Stimulated activated CD4-positive, alpha-beta T cell treated with anti-CD3 and anti-CD28 coated beads, Interleukin-1b, Interleukin-23, amount 100 ng/mL, for 48 hours (primary cell): Measurements from ENCODE around the gene PEPD.

ENCODE experiments used
- DNase-seq: peaks from one replicate; pipeline ENCODE4 v3.0.0-alpha.2; 2020

PEPD gene

DNA sequence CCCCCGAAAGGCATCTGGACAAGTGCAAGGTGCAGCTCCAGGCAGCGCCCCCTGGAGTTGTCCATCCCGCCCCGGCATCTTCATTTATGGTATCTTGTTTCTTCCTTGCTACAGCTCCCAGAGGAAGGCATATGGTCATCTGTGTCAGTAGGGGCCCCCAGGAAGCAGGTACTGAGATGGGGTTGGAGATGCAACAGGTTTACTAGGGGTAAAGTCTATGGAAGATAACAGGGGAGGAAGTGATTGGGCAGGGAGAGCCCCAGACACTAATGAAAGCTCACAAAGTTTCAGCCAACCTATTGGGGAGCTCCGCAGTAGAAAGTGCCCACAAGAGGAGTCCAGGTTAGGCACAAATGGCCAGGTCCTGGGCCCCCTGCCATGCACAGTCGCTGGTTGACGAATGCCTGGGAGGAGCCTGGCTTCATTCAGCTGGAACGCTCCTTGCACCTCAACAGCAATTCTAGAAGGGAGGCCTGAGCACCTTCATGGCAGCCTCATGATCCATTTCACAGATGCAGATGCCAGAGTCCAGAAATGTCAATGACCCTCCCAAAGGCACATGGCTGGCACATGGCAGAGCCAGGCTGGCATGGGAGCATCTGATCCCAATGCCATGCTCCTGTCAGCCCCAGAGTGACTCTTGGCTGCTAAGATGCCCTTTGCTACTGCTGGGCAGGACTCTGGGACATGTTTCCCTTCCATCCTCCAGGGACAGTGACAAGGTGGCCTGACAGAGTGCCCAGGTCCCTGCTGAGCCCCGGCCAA, 23.8 kb upstream of the PEPD start:
- DNase-seq: no peak

DNA sequence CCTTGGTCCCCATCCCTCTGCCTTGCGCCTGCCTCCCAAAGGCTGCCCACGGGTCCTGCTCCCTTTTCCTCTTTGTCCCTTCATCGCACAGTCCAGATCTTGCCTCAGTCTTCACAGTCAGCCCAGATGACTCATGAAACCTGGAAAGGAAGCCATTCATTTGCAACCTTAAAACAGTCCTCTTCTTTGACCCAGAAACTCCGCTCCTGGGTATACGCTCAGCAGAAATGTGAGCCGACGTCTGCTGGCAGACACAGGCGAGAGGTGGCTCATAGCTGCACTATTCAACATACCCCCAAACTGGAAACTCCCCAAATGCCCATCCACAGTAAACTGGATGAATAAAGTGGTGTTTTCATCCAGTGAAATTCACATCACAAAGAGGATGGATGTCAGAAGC, 13.6 kb upstream of the PEPD start:
- no peak for DNase-seq

DNA sequence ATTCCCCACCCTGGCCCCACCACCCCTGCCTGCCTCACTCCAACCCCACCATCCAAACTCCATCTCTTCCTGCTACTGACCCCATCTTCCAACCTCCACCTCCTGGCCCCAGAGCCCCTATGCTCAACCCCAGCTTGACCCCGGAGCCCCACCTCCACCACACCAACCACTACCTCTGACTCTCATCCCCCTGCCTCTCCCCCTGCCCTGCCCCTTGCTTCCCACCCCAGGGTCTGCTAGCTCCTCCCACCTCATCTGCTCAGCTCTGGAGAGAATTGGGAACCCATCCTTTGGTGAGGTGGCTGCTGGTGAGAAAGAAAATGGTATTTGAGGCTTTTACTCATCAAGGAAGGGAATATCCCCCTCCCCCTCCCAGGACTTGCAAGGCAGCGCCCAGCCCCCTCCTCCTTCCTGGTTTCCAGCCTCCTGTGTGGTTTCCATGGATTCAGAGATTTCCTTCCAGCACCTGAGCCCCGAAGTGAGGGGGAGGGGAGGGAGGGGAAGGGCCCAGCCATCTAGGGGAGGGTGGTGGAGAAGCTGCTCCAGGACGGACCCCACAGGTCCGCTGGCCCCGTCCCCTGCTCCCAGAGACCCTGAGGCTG, 11.4 kb upstream of the PEPD start:
- DNase-seq: no peak

DNA sequence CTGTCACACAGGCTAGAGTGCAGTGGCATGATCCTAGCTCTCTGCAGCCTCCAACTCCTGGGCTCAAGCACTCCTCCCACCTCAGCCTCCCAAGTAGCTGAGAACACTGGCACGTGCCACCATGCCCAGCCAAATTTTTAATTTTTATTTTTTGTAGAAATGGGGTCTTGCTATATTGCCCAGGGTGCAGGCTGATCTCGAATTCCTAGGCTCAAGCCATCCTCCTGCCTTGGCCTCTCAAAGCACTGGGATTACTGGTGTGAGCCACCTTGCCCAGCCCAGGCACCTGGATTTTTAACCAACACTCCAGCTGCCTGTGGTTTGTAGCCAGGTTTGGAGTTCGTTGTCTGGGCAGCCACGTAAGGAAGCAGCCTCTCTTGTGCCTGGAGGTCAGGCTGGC, 9.3 kb upstream of the PEPD start:
- no peak for DNase-seq

DNA sequence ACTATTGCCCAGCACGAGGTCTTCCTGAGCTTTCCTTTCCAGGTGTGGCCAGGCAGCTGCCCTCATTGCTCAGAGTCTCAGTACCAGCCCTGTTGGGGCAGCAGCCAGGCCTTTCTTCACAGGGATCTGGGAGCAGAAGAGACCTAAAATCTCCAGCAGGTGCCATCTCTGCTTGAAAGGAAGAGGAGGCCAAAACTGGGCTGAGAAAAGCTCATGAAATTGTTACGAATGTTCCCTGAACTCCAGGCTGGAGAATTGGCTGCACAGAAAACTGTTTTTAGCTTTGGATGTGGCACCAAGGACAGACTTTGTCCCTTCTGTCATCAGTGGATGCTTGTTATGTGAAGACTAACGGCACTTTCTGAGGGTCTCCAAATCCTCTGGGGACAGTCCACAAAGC, 8.7 kb upstream of the PEPD start:
- no peak for DNase-seq

DNA sequence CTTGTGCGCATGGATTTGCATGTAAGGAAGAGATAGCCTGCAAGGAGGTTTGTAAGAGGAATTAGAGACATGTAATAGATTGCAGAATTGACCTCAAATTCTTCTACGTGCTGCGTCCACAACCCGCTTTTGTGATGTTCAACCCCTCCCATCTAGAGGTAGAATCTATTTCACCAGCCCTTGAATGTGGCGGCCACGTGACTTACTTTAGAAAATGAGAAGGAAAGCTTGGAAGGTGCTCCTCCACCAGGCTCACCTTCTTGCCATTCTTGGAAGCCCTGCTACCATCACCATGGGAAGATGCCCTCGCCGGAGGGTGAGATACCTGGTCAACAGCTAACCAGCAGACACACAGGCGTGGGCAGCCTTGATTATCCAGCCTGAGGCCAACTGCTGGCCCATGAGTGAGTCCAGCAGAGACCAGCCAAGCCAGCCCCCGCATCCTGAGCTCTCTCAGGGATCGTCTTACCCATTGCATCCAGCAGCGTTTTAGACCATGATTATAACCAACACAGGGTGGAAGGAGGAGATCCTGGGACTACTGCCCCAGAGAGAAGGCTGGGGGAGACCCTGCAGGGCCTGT, 7.6 kb upstream of the PEPD start:
- no peak for DNase-seq

DNA sequence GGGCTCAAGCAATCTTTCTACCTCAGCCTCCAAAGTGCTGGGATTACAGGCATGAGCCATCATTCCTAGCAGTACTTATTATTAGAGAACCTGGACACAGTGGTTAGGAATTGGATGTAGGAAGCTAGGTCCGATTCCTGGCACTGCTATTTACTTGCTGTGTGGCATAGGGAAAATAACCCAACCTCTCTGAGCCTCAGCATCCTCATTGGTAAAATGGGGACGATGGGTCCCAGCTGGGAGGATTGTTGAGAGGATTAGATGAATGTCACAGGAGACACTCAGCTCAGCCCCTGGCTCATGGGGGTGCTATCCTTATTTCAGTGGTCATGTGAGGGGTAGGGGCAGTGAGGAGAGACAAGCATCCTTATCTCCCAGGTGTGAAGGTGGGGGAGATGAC, 6.8 kb upstream of the PEPD start:
- no peak for DNase-seq

DNA sequence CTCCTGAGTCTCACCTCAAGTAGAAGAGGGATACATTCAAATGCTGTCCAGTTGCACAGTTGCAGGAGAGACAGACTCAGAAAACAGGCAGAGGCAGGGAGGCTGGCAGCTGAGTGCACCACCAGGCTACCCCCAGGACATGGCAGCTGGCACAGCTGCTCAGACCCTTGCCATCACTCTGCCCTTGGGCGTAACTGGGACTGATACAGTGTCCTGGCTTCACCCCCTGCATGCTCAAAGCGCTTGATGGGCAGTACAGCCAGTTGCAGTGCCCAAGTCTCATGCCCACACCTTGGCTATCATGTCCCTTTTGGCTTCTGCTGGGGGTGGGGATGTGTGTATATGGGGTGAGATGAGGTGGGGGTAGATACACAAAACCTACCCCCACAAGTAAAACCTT, 5.5 kb upstream of the PEPD start:
- no peak for DNase-seq

DNA sequence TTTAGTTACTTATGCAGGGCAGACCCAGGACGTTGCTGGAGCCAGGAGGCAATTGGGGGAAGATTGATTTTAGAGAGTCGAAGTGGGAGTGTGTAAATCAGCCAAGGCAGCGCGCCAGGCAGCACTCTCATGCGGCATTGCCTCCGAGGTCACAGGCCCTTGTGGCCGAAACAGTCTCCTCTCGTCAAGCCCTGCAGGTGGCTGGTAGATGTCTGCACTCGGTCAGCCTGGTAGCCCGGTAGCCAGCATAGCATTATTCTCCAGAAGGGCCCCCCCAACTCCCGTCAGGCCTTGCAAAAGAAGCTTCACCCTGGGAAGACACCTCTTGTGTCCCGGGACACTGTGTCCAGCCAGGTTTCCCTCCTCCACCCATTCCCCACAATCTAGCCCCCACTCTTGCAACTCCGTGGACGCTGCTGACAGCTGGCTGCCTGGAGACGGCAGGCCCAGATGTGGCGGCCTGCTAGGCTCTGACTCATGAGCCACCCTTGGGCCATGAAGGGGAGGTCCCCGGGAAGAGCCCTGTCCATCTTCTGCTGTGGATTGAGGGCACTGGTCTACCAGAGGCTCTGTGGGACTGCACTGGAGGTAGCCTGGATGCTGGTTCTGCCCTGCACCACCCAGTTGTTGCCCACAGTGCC, 2.6 kb upstream of the PEPD start:
- no peak for DNase-seq

DNA sequence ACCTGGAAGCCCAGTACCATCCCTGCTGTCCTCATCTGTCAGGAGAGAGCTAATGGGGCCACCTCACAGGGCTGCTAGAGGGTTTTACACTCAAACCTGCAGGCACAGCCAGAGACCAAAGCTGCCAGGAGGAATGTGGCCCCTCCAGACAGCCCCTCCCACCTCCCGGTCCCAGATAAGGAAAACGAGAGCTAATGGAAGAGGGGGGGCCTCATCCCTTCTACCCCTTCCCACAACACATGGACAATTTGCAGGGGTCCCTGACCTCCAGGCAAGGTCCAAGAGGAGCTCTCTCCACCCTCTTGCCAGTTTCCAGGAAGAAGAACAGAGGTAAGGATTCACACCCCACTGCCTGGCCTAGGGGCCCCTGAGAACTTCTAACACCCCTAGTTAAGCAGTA, 1.6 kb upstream of the PEPD start:
- DNase-seq: no peak

DNA sequence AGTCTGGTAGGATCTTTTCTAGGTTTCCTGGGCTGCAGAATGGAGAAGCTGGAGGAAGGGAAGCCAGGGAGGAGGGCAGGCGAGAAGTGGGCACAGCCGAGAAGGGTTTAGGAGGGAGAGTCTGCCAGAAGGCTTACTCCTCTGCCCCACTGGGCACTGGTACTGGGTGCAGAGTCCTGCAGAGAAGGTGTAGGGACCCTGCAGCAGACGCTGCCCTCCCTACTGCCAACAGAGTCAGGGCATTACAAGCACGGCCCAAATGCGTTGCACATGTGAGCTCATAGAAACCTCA, 726 bp upstream of the PEPD start:
- no peak for DNase-seq

DNA sequence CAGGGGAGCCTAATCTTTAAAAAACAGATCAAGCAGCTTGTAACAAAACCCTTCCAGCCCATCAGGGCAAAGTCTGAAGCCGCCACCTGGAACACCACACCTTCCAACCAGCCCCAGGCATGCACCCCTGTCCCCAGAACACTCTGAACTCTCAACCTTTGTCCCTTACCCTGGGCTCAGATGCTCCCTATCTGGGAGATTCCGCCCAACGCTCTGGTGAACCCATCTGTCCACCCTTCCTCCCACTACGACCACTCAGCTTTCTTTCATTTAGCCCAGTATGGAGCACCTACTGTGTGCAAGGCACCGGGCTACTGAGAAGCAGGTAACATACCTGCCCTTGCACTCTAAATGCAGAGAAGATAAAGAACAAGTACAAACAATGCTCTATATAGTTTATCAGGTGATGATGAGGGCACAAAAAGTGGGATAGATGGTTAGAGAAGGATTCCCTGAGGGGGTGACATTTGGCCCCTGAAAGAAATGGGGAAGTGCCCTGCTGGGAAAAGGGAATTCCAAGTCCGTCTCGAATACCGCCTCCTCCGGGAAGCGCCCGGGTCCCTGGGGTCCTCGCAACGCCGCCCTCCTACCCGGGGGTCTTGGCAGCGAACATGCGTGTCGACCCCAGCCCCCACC, 629 bp downstream of the PEPD start:
- DNase-seq: no peak

DNA sequence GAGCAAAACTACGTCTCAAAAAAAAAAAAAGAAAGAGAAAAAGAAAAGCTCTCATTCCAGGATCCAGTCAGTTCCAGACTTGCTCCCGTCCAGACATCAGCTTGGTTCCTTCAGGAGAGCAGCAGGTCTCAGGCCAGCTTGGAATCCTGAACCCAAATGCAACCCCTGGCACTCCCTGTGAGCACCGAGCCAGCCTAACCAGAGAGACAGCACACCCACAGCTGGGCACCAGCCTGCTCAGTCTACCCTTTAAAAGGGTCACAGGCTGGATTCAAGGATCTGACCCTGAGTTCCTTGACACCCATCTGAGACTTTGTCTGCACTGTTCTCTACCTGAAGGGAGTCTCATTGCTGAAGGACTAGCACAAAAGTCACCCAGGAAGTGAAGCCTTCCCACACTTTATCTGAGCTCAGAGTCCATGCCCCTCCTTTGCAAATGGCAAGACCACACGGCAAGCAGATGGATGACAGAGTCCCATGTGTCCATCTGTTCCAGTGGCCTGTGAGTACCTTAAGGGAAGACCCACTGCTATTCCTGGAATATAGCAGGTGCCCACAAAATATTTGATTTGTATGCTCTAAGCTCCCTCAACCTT, 1.4 kb downstream of the PEPD start:
- DNase-seq: no peak

DNA sequence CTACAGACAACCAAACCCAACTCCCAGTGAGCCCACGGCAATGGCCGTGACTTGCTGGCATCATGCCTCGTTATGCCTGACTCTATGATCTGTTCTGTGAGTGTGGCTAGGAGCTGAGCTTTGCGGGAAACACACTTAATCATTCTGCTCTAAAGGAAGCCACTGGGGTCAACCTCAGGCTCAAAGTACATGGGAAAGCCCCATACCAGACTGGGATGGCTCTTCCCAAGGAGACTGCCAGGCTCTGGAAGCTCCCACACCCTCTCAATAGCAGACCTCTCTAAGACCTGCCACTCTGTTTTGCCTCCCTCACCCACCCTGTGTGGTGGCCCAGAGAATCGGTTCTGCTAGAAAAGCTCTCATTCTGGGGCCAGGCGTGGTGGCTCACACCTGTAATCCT, 2.2 kb downstream of the PEPD start:
- DNase-seq: no peak

DNA sequence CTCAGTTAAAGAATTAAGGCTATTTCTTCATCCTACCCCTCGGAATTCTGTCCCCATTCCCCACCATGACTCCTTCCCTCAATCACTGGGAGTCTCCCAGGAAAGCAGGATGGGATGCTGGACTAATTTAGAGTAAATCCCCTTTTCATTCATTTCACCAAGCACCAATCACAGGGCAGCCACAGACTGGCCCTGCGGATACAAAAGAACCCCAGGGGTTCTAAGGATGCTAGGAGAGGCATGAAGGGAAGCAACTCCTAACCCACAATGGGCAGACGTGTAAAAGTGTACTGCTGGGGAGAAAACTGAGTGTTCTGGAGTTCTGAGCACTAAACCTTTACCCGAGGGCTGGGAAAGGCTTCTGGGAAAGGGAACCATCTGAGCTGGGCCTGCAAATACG, 3.0 kb downstream of the PEPD start:
- DNase-seq: no peak

DNA sequence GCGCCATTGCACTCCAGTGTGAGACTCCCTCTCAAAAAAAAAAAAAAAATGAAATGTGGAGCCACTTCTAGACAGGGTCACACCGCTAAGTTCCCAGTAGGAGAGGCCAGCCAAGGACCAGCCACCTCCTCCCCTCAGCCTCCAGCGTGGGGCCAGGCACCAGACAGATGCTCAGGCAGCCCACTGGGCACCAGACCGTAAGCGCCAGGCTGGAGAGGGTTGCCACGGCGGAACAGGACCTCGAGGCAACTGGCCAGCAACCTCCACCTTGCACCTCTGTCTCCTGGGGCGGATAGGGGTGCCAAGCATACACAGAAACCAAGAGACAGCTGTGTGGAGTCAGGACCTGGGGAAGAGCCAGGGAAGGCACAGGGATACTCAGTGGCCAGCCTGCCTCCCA, 3.7 kb downstream of the PEPD start:
- no peak for DNase-seq

DNA sequence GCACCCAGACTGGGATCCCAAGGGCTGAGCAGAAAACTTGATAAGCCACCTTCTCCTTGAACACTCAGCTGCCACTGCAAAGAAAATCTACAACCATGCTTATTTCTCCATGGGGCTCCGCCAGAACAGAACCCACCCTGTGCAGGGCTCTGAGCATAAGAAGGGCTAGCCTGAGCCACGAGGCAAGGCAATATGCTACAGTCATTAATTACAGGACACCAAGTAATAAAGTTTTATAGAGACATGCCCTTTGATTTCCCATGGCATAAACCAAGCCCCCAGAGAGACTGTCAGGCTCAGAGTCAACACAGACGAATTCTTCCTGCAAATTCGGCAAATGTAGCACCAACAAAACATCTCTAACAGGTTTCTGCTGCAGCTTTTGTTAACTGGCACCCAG, 5.7 kb downstream of the PEPD start:
- no peak for DNase-seq

DNA sequence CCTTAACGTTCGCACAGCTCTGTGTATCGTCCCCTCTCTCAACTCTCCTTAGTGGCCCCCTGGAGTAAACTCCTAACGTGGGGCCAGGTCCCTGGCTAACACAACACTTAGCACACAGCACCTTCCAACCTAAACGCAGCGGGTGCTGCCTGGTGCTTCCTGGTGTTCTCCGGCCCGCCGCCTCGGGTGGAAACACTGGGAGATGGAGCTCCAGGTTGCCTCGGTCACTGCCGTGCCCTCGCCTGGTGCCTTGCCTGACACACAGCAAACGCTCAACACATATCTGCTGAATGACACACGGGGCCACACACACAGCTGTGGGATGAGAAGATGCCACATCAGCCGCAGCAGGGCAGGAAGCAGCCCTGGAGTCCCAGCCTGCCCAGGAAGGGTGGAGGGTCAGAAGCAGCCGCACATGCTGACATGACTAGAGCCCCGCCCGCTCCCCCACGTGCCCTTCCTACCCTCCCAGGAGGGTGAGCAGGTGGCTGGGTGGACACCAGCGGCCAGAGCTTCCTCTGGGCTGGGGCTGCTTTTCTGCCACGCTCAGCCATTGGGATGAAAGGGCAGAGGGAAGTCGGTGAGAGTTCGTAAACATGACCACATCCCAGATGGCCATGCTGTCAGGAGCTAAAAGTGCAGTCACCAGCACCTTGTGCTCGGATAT, 6.6 kb downstream of the PEPD start:
- peak; percentile 4 for DNase-seq

DNA sequence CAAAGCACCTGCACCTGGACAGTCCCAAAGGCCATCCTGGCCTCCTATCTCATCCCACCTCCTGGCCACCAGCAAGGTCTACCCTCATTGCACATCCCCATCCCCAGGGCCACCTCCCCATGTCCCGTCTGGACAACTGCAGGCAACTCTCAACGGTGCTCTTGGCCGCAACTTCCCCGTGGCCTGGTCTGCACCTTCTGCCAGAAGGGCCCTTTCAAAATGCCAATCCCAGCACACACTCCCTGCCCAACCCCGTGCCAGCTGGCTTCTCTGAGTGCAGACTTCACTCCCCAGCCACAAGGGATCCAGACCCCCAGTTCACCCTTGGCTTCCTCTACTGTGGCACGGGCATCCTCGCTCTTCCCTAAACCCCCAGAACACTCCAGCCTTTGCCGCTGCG, 8.2 kb downstream of the PEPD start:
- DNase-seq: no peak

DNA sequence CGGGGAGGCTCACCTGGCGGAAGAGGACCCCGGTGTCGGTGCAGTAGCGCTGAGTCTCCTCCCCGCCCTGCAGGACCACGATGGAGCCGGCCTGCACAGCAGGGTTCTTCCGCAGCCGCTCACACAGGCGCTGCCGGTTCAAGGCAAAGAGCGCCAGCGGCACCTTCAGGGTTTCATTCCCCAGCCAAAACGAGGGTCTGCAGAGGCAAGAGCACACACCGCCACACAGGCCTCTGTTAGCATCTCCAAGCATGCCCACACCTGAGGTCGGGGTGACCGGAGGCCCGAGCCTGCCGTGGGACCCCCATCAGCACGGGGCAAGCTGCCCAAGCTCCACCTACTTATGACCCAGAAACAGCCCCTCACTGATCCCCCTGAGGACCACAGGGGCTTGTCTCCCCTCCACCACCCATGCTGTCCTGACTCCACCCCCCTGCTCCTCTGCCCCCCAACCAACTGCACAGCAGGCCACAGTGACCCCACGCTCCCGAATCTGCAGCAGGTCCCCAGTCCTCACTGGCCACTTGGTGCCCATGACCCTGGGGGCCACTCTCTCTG, 8.9 kb downstream of the PEPD start:
- DNase-seq: no peak

DNA sequence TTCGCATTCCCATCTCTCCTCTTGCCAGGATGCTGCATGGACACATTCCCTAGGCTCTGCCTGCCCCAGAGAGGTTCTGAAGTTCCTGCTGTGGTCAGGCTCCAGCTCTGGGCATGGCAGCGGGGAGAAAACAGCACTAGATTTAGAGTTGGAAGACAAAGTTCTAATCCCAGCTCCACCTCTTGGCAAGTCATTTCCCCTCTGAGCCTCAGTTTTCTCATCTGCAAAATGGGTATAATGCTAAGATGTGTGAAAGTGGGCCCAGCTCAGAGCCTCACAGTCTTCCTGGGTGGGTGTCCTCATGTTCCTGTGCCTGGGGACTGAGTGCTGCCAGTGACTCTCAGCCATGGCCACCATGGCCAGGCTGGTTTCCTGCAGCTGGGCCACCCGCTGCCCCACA, 9.6 kb downstream of the PEPD start:
- DNase-seq: no peak

DNA sequence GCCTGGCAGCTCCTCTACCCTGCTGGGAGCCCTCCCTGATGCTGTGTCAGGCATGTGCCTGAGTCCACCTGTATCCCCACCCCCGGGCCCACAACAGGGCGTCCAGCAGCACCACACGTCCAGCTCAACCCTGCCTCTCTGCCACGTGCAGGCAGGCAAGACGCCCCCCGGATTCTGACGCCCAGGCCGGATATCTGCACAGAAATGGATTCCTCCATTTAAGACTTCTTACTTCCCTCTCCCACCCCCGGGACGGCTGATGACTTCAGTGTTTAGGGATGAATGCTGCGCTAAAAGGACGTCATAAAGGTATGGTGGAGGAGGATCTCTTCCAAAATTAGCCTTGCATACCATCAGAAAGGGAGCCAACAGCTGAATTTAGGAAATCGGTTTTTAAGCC, 10.2 kb downstream of the PEPD start:
- DNase-seq: no peak
